Measurements from ENCODE around the gene NLRC5. TPM values are rescaled to one million over a fixed set of nuclear protein-coding genes. Genes with fewer than 3 reads are reported as not detected.
"Not testable (repeated sequence)": the region's sequence is repeated elsewhere in the genome, so short reads cannot be mapped to it uniquely, and the experiment has no call there.

Gene NLRC5
- total RNA-seq, 1 experiment from 2014 or later: 2.4 TPM

- no peak overlapping the region for H3K4me2 ChIP-seq (ENCODE audit: insufficient read depth, insufficient read length, low read length)
- no peak overlapping the region for H3T11ph ChIP-seq (ENCODE audit: low read length)
- no peak overlapping the region for H3K27ac ChIP-seq (ENCODE audit: insufficient read length, low read depth, low read length)
- Mint-ChIP-seq H3K4me3 (no peak overlapping the region), H3K4me1 (peaks cover 12 to 14% of the 10 kb centered on the region in 2 experiments), H3K36me3 (ENCODE audit: insufficient read depth in 1 of 3, low read depth in 3 of 3) (no peaks in the 10 kb centered on the region), H3K27ac (peak overlapping the region; percentile 16 to 40 (median 29); a peak in 2 of 7 replicates), H3K27me3 (ENCODE audit: low read depth) (no peaks in the 10 kb centered on the region; the same call in none of the 2 replicates), H3K9me3 (peaks cover 0 to 5% of the 10 kb centered on the region in 2 experiments; a peak in 1 of 5 replicates)
- H3K9ac ChIP-seq (ENCODE audit: extremely low read depth, insufficient read length, low read length): no peak overlapping the region
- H3K79me2 ChIP-seq (ENCODE audit: insufficient read depth, low read length): no peaks in the 10 kb centered on the region
- no peak overlapping the region for H3K18ac ChIP-seq (ENCODE audit: insufficient read length, low read depth, low read length)
- H2AK5ac ChIP-seq (ENCODE audit: insufficient read length, low read length): no peak overlapping the region
- no peak overlapping the region for H4K91ac ChIP-seq (ENCODE audit: insufficient read length, low read depth, low read length)
- H3K23me2 ChIP-seq (ENCODE audit: insufficient read length, low read depth, low read length, poor library complexity, severe bottlenecking): no peaks in the 10 kb centered on the region
- no peak overlapping the region for H2BK120ac ChIP-seq (ENCODE audit: low read depth, low read length, poor library complexity, severe bottlenecking)
- no peak overlapping the region for H2BK20ac ChIP-seq (ENCODE audit: low read depth, low read length, poor library complexity, severe bottlenecking)
- peaks cover 3% of the 10 kb centered on the region; the same call in 1 of the 2 replicates for H3K4me1 ChIP-seq (ENCODE audit: insufficient read depth, low read length)
- H2BK5ac ChIP-seq (ENCODE audit: insufficient read length, low read length): no peak overlapping the region
- no CpG with 5 or more reads among the region's 15 CpGs for WGBS (ENCODE audit: extremely low coverage, insufficient read length, low lambda C conversion rate)
- DNase-seq: no peak
- TF ChIP-seq, protein P1, sequence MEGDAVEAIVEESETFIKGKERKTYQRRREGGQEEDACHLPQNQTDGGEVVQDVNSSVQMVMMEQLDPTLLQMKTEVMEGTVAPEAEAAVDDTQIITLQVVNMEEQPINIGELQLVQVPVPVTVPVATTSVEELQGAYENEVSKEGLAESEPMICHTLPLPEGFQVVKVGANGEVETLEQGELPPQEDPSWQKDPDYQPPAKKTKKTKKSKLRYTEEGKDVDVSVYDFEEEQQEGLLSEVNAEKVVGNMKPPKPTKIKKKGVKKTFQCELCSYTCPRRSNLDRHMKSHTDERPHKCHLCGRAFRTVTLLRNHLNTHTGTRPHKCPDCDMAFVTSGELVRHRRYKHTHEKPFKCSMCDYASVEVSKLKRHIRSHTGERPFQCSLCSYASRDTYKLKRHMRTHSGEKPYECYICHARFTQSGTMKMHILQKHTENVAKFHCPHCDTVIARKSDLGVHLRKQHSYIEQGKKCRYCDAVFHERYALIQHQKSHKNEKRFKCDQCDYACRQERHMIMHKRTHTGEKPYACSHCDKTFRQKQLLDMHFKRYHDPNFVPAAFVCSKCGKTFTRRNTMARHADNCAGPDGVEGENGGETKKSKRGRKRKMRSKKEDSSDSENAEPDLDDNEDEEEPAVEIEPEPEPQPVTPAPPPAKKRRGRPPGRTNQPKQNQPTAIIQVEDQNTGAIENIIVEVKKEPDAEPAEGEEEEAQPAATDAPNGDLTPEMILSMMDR (conservative IDR thresholded peaks at IDR 0.05): no peak
- no peaks in the 10 kb centered on the region for H4K20me1 ChIP-seq (ENCODE audit: control insufficient read depth, insufficient read depth, insufficient read length)
- no peak overlapping the region for H3K56ac ChIP-seq (ENCODE audit: insufficient read length, low read depth, low read length)
- no peak overlapping the region for H3K23ac ChIP-seq (ENCODE audit: insufficient read length, low read depth, low read length)
- no peak overlapping the region for H2AFZ ChIP-seq (ENCODE audit: low read length)
- no peak overlapping the region for H3K4ac ChIP-seq (ENCODE audit: low read depth, low read length)
- no peak overlapping the region for H2BK15ac ChIP-seq (ENCODE audit: low read depth, low read length)
- H3K79me1 ChIP-seq (ENCODE audit: insufficient read depth, low read depth, low read length, poor library complexity, severe bottlenecking): no peaks in the 10 kb centered on the region
- no peak overlapping the region for H4K8ac ChIP-seq (replicated peaks; ENCODE audit: insufficient read length, low read depth, low read length)
- peaks cover 2% of the 10 kb centered on the region; the same call in 1 of the 2 replicates for H3K27me3 ChIP-seq (ENCODE audit: insufficient read depth, low read length)
- H2BK12ac ChIP-seq (ENCODE audit: insufficient read length, low read depth, low read length): no peak overlapping the region
- no peaks in the 10 kb centered on the region for H3K9me3 ChIP-seq (ENCODE audit: control insufficient read depth, low read depth, low read length)
- no peak overlapping the region for H3K14ac ChIP-seq (ENCODE audit: insufficient read depth, low read length)
- H4K5ac ChIP-seq (ENCODE audit: insufficient read length, low read depth, low read length): no peak overlapping the region
These were observed 15.3 kb downstream of the NLRC5 start for GRCh38 chr16:57004387-57005250.

- not testable (repeated sequence) for H2BK20ac ChIP-seq (ENCODE audit: low read depth, low read length, poor library complexity, severe bottlenecking); H3K27me3 Mint-ChIP-seq (ENCODE audit: low read depth); H4K20me1 ChIP-seq (ENCODE audit: control insufficient read depth, insufficient read depth, insufficient read length); H3K79me2 ChIP-seq (ENCODE audit: insufficient read depth, low read length); H2AK5ac ChIP-seq (ENCODE audit: insufficient read length, low read length); H4K8ac ChIP-seq (replicated peaks; ENCODE audit: insufficient read length, low read depth, low read length); H2BK120ac ChIP-seq (ENCODE audit: low read depth, low read length, poor library complexity, severe bottlenecking); H3K27ac ChIP-seq (ENCODE audit: insufficient read length, low read depth, low read length); H2BK5ac ChIP-seq (ENCODE audit: insufficient read length, low read length); H3K4me1 ChIP-seq (ENCODE audit: insufficient read depth, low read length); H2BK12ac ChIP-seq (ENCODE audit: insufficient read length, low read depth, low read length); H3K4me2 ChIP-seq (ENCODE audit: insufficient read depth, insufficient read length, low read length); H3K4ac ChIP-seq (ENCODE audit: low read depth, low read length); H3K4me3 Mint-ChIP-seq; H4K91ac ChIP-seq (ENCODE audit: insufficient read length, low read depth, low read length); H4K5ac ChIP-seq (ENCODE audit: insufficient read length, low read depth, low read length); H3K9me3 Mint-ChIP-seq; H3K27ac Mint-ChIP-seq; H2AFZ ChIP-seq (ENCODE audit: low read length); H2BK15ac ChIP-seq (ENCODE audit: low read depth, low read length); H3K18ac ChIP-seq (ENCODE audit: insufficient read length, low read depth, low read length); H3K56ac ChIP-seq (ENCODE audit: insufficient read length, low read depth, low read length); H3K9ac ChIP-seq (ENCODE audit: extremely low read depth, insufficient read length, low read length); H3K79me1 ChIP-seq (ENCODE audit: insufficient read depth, low read depth, low read length, poor library complexity, severe bottlenecking); H3T11ph ChIP-seq (ENCODE audit: low read length); H3K23me2 ChIP-seq (ENCODE audit: insufficient read length, low read depth, low read length, poor library complexity, severe bottlenecking); H3K36me3 Mint-ChIP-seq (ENCODE audit: insufficient read depth in 1 of 3, low read depth in 3 of 3); H3K14ac ChIP-seq (ENCODE audit: insufficient read depth, low read length); H3K23ac ChIP-seq (ENCODE audit: insufficient read length, low read depth, low read length); H3K27me3 ChIP-seq (ENCODE audit: insufficient read depth, low read length); DNase-seq; H3K9me3 ChIP-seq (ENCODE audit: control insufficient read depth, low read depth, low read length)
- WGBS (ENCODE audit: extremely low coverage, insufficient read length, low lambda C conversion rate): no CpG with 5 or more reads among the region's 2 CpGs
- H3K4me1 Mint-ChIP-seq: peaks cover 12 to 14% of the 10 kb centered on the region in 2 experiments
These were observed 16.2 kb downstream of the NLRC5 start for GRCh38 chr16:57005597-57005996.

Measured in H9 (cell line).